Measurements from ENCODE around the gene PHLPP1. TPM values are rescaled to one million over a fixed set of nuclear protein-coding genes. Genes with fewer than 3 reads are reported as not detected.
A peak's percentile ranks its signal among the peaks of the same experiment; 100 is the strongest.

The PHLPP1 gene
- total RNA-seq, 1 donor from 2014 or later: 29.6 TPM

- no peak for DNase-seq (ENCODE audit: low read depth, low spot score)
- H3K27ac Mint-ChIP-seq (ENCODE audit: unreplicated experiment): peak overlapping the region; percentile 43
- TF ChIP-seq CTCF (conservative IDR thresholded peaks at IDR 0.05): no peak
- no peaks in the 10 kb centered on the region for H3K36me3 Mint-ChIP-seq (ENCODE audit: low read depth)
- H3K4me1 Mint-ChIP-seq: peaks cover 5% of the 10 kb centered on the region
- no peaks in the 10 kb centered on the region for H3K9me3 Mint-ChIP-seq
- no peak overlapping the region for H3K4me3 Mint-ChIP-seq
- H3K27me3 Mint-ChIP-seq (ENCODE audit: low read depth): no peaks in the 10 kb centered on the region
Measured at GRCh38 chr18:63001861-63002260, 286.5 kb downstream of the PHLPP1 start.

- Mint-ChIP-seq H3K27ac (ENCODE audit: unreplicated experiment) (no peak overlapping the region), H3K4me1 (peaks cover under 1% of the 10 kb centered on the region), H3K4me3 (no peak overlapping the region), H3K36me3 (ENCODE audit: low read depth) (no peaks in the 10 kb centered on the region), H3K27me3 (ENCODE audit: low read depth) (no peaks in the 10 kb centered on the region), H3K9me3 (no peaks in the 10 kb centered on the region)
- TF ChIP-seq CTCF (conservative IDR thresholded peaks at IDR 0.05): no peak
- DNase-seq (ENCODE audit: low read depth, low spot score): no peak
Measured at GRCh38 chr18:63002305-63002704, 287.0 kb downstream of the PHLPP1 start.

GRCh38 chr18:63002803-63003445 lies 287.6 kb downstream of the PHLPP1 start:
- Mint-ChIP-seq H3K27me3 (ENCODE audit: low read depth) (no peaks in the 10 kb centered on the region), H3K4me3 (no peak overlapping the region), H3K27ac (ENCODE audit: unreplicated experiment) (no peak overlapping the region), H3K4me1 (no peaks in the 10 kb centered on the region), H3K36me3 (ENCODE audit: low read depth) (no peaks in the 10 kb centered on the region), H3K9me3 (no peaks in the 10 kb centered on the region)
- no peak for TF ChIP-seq CTCF (conservative IDR thresholded peaks at IDR 0.05)
- DNase-seq (ENCODE audit: low read depth, low spot score): no peak

GRCh38 chr18:63003899-63004298 lies 288.6 kb downstream of the PHLPP1 start:
- H3K4me3 Mint-ChIP-seq: no peak overlapping the region
- H3K27me3 Mint-ChIP-seq (ENCODE audit: low read depth): no peaks in the 10 kb centered on the region

GRCh38 chr18:63004466-63005089 lies 289.2 kb downstream of the PHLPP1 start:
- H3K9me3 Mint-ChIP-seq: no peaks in the 10 kb centered on the region
- H3K4me1 Mint-ChIP-seq: no peaks in the 10 kb centered on the region
- no peak overlapping the region for H3K4me3 Mint-ChIP-seq
- no peak for DNase-seq (ENCODE audit: low read depth, low spot score)
- no peak overlapping the region for H3K27ac Mint-ChIP-seq (ENCODE audit: unreplicated experiment)
- no peak for TF ChIP-seq CTCF (conservative IDR thresholded peaks at IDR 0.05)
- no peaks in the 10 kb centered on the region for H3K36me3 Mint-ChIP-seq (ENCODE audit: low read depth)
- H3K27me3 Mint-ChIP-seq (ENCODE audit: low read depth): no peaks in the 10 kb centered on the region

More at GRCh38 chr18:63003899-63004298, 288.6 kb downstream of the PHLPP1 start:
- Mint-ChIP-seq H3K9me3 (no peaks in the 10 kb centered on the region), H3K27ac (ENCODE audit: unreplicated experiment) (no peak overlapping the region), H3K36me3 (ENCODE audit: low read depth) (no peaks in the 10 kb centered on the region), H3K4me1 (no peaks in the 10 kb centered on the region)
- no peak for TF ChIP-seq CTCF (conservative IDR thresholded peaks at IDR 0.05)
- DNase-seq (ENCODE audit: low read depth, low spot score): no peak
